AG08396 (cell line): ENCODE results near the gene TNFSF8.

ENCODE experiments used
- DNase-seq: peaks from one replicate; pipeline ENCODE4 v3.0.0; 2012; ENCODE audit warnings: low spot score, mixed read lengths

The TNFSF8 gene

GRCh38 chr9:114930056-114930812 lies at the start of gene TNFSF8:
TNFSF8 (minus strand) TSS chr9:114930591; CDS start chr9:114930303, 288 bp downstream.
- DNase-seq, result no peak

DNA sequence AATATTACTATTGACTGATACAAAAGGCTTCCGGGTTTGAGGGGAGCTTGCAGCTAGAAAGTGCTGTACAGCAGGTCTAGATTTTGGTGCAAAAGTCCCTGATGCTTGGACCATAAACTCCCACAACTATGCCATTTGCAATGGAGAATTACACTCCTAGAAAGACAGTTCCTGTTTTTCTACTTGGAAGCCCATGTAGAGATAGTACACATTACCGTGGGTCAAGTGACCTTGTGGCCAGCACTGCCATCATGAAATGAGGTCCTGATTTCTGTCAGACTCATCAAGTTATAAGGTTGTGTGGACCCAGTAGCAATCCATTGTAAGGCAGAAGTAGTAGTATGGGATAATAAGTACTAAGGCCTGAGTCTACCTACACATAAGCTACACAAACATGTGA lies 42.8 kb upstream of the TNFSF8 start:
- no peak for DNase-seq

DNA sequence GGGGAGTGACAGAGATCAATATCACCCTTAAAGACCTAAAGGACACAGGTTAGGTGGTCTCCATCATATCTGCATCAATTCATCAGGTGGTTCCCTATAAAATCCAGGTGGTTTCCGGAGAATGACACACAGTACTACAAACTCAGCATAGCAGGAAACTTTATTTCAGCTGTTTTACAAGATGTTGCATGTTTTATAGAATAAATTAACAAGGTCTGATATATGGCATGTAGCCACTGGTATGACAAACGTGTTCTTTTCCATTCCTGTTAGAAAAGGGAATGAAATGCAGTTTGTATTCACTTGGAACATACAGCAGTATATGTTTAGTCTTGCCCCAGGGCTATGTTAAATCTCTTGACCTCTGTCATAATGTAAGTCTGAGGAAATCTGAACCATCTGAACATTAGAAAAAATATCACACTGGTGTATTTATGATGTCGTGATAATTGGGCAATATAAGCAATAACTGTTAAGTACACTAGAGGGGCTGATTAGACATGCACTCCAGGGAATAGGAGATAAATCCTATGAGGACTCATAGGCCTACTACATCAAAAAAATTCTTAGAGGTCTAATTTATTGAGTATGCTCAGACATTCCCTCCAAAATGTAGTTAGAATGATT lies 42.2 kb upstream of the TNFSF8 start:
- DNase-seq, result no peak

GRCh38 chr9:114969269-114969668 lies 38.9 kb upstream of the TNFSF8 start:
- no peak for DNase-seq

DNA sequence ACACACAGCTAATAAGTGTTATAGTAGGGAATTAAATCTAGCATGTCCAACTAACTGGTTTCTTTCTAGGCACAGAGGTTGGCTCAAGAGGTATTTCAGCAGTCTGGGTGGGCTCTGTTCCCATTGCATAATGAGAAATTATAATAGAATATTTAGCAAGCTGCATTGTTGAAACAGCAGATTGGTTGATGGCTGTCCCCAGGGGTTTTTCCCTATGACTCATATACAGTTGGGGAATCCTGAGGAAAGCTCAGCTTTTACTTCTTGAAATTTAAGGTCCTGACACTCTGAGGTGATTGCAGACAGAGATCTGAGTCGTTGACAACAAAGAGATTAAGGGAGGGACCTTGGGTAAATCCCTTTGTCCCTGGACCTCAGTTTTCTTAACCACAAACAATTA lies 38.3 kb upstream of the TNFSF8 start:
- no peak for DNase-seq

GRCh38 chr9:114965564-114965963 lies 35.2 kb upstream of the TNFSF8 start:
- no peak for DNase-seq

DNA sequence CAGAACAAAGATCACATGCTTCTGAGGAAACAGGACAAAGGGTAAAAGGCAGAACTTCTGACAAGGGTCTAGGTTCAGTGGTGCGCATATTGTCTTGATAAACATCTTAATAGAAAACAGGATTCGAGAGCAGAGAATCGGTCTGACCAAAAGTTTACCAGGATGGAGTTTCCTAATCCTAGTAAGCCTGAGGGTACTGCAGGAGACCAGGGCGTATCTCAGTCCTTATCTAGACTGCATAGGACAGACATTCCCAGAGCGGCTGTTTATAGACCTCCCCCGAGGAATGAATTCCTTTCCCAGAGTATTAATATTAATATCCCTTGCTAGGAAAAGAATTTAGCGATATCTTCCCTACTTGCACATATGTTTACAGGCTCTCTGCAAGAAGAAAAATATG lies 32.4 kb upstream of the TNFSF8 start:
- no peak for DNase-seq

DNA sequence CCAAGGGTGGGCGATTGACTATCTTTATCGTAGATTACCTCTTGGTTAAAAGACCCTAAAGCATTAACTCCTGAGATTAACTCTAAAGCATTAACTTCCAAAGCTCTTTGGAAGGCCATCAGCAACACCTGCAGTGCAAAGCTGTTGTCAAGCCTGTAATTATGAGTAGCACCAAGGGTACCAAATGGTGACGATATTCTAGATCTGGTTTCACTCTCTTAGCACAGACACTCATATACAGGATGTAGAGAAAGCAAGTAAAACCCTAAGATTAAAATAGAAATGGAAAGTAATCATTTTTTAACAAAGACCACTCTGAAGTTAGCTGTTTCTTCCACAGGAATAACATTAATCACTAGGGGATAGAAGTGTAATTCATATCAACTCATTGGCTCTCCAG lies 29.9 kb upstream of the TNFSF8 start:
- DNase-seq, result no peak

- no peak for DNase-seq
Measured at GRCh38 chr9:114958844-114959235, 28.4 kb upstream of the TNFSF8 start.

GRCh38 chr9:114958021-114958843 lies 27.8 kb upstream of the TNFSF8 start:
- no peak for DNase-seq

DNA sequence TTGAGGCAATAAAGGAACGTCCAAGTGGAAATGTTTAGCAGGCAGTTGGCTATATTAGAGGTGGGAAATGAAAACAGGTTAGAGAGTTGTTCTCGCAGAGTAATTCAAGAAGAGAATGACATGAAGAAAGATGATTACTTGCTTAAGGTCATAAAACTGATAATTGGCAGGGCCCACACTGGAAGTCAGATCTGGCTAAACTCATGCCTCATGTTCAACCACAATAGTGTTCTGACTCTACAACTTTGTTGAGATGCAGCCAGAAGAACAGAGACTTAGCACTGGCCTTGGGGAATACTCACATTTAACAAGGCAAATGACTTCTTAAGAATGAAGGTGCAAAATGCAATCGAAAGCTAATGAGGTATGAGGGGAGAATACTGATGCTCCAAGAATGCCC lies 27.2 kb upstream of the TNFSF8 start:
- DNase-seq, result no peak

- DNase-seq, result no peak
Measured at GRCh38 chr9:114954956-114955582, 24.7 kb upstream of the TNFSF8 start.

- peak; percentile 78 for DNase-seq
Measured at GRCh38 chr9:114953959-114954358, 23.6 kb upstream of the TNFSF8 start.

DNA sequence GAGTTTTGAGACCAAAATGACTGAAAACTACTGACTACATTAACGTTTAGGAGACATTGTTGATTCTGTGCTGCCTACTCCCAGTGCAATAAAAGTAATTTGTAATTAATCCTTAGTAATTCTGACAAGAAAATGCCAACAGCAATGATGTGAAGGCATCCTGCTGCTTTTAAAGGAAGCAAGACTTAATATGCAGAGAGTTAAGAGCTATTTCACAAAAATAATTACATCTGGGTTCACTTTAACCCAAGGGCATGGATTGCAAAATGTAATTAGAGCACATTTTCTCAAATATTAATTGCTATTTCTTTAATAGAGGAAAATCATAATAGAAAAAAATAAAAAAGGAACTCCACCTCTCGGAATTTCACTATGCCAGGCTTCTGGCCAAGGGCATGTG lies 22.7 kb upstream of the TNFSF8 start:
- no peak for DNase-seq

GRCh38 chr9:114950761-114951160 lies 20.4 kb upstream of the TNFSF8 start:
- DNase-seq, result no peak

DNA sequence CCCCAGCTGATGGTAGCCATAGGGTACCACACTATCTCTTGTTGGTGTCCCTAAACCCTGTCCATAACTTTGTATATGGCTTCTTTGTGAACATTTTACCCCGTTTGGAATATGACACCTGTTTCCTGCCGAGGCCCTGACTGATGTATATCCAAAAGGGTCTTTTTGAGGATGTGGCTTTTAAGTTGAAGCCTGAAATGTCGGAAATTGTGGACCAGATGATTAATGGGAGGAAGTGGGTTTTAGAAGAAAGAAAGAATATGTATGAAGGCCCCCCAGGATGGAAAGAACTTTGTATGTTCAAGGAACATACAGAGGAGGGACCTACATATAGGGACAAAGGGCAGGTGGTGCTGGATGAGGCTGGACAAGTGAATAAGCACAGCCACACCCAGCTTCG lies 16.7 kb upstream of the TNFSF8 start:
- DNase-seq, result no peak

GRCh38 chr9:114945616-114946412 lies 15.4 kb upstream of the TNFSF8 start:
- no peak for DNase-seq

DNA sequence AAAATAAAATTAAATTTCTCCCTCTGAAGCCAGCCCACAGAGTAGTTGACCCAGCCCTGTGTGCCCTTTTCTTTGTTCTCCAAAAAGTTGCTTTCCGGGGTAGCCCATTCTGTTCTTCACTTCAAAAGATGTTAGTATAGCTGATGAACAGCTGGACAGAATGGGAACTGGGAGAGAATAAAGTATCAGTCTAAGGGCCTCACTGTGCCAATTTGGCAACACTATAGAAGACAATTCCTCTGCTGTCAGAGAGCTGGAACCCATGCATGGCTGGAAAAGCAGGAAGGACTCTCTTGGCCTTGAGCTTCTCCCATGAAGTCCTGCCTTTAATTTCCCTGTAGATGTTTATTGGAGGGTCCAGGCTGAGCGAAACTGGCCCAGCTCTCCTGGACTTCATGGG lies 11.0 kb upstream of the TNFSF8 start:
- no peak for DNase-seq

GRCh38 chr9:114938687-114939575 lies 8.5 kb upstream of the TNFSF8 start:
- DNase-seq, result no peak

DNA sequence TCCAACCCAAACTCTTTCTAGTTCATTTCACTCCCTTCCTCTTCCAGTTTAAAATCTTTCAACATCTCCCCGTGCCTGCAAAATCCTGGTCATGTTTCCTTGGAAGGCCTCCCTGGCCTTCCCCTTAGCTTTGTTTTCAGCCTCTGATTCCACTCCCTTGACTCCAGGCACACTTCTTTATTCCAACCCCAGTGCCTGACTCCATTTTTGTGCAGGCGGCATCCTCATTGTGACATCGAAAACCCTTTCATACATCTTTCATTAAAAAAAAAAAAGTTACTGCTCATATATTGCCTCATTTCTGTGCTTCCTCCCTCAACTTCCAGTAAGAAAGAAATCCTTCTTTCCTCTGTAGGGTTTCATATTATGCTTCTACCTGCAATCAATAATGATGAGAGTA lies 7.1 kb upstream of the TNFSF8 start:
- DNase-seq, result no peak

GRCh38 chr9:114936581-114936980 lies 6.2 kb upstream of the TNFSF8 start:
- no peak for DNase-seq
